ENCODE measurements around the gene CTSS. TPM values are rescaled to one million over a fixed set of nuclear protein-coding genes. Genes with fewer than 3 reads are reported as not detected.

The CTSS gene
- not detected in 2 replicates for total RNA-seq (2021)
- long read RNA-seq = 0 reads

DNA sequence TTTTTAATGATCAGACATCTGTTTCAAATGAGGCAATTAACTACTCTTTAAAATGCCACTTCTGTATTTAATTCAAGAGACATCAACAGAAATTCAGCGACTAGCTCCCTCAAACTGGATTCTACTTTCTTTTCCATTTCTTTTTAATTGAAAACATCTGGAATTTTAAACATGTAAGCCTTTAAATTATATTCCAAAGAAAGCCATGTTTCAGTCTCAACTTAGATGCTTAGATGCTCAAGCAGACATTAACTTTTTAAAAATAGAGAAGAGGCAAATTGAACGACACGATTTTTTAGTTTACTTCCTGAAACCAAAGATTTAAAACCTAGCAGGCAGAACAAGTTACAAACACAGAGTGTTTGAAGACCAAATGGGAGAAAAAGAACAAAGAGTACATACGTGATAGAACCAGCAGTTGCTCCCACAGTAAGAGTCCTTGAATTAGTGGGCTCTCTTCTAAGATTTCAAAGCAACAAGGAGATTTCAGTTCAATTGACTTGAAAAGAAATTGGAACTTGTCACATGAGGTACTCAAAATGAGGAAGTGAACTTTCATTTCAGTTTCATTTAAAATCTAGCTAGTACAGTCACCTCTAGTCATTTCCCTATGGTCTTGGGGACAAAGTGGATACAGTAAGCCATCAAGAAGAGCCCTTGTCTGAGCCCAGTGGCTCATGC is at the start of gene CTSS:
CTSS (minus strand) TSS at position 483 of the 681 bp plus-strand sequence. CDS start 1,015 bp downstream, outside the sequence.
- H3K4me1 ChIP-seq (ENCODE audit: insufficient read depth, low read length) = no peaks in the 10 kb centered on the region
- Mint-ChIP-seq H3K27ac (no peak within 1 kb of the TSS), H3K9me3 (peaks cover 4% of the 10 kb centered on the region in 2 experiments; a peak in 4 of 5 replicates), H3K4me3 (no peak within 1 kb of the TSS), H3K27me3 (ENCODE audit: low read depth) (peaks cover under 1% of the 10 kb centered on the region; the same call in 1 of the 2 replicates), H3K4me1 (no peaks in the 10 kb centered on the region), H3K36me3 (ENCODE audit: insufficient read depth in 1 of 3, low read depth in 3 of 3) (peaks cover 0 to 3% (median 2%) of the 10 kb centered on the region in 3 experiments; a peak in 5 of 7 replicates)
- H2BK5ac ChIP-seq (ENCODE audit: insufficient read length, low read length) = no peak within 1 kb of the TSS
- H3T11ph ChIP-seq (ENCODE audit: low read length) = no peak within 1 kb of the TSS
- H4K8ac ChIP-seq (replicated peaks; ENCODE audit: insufficient read length, low read depth, low read length) = no peak within 1 kb of the TSS
- no CpG with 5 or more reads among the region's 4 CpGs for WGBS (ENCODE audit: extremely low coverage, insufficient read length, low lambda C conversion rate)
- no peak within 1 kb of the TSS for H2AFZ ChIP-seq (ENCODE audit: low read length)
- H3K79me1 ChIP-seq (ENCODE audit: insufficient read depth, low read depth, low read length, poor library complexity, severe bottlenecking) = no peaks in the 10 kb centered on the region
- no peak within 1 kb of the TSS for H3K4ac ChIP-seq (ENCODE audit: low read depth, low read length)
- H4K91ac ChIP-seq (ENCODE audit: insufficient read length, low read depth, low read length) = no peak within 1 kb of the TSS
- no peaks in the 10 kb centered on the region for H3K9me3 ChIP-seq (ENCODE audit: control insufficient read depth, low read depth, low read length)
- H3K79me2 ChIP-seq (ENCODE audit: insufficient read depth, low read length) = no peaks in the 10 kb centered on the region
- no peak within 1 kb of the TSS for H3K23ac ChIP-seq (ENCODE audit: insufficient read length, low read depth, low read length)
- no peak for DNase-seq
- no peak within 1 kb of the TSS for H3K4me2 ChIP-seq (ENCODE audit: insufficient read depth, insufficient read length, low read length)
- no peak within 1 kb of the TSS for H4K5ac ChIP-seq (ENCODE audit: insufficient read length, low read depth, low read length)
- no peak within 1 kb of the TSS for H3K9ac ChIP-seq (ENCODE audit: extremely low read depth, insufficient read length, low read length)
- H3K27ac ChIP-seq (ENCODE audit: insufficient read length, low read depth, low read length) = no peak within 1 kb of the TSS
- no peak within 1 kb of the TSS for H2BK15ac ChIP-seq (ENCODE audit: low read depth, low read length)
- H2BK120ac ChIP-seq (ENCODE audit: low read depth, low read length, poor library complexity, severe bottlenecking) = no peak within 1 kb of the TSS
- H3K18ac ChIP-seq (ENCODE audit: insufficient read length, low read depth, low read length) = no peak within 1 kb of the TSS
- H4K20me1 ChIP-seq (ENCODE audit: control insufficient read depth, insufficient read depth, insufficient read length) = no peaks in the 10 kb centered on the region
- no peaks in the 10 kb centered on the region for H3K23me2 ChIP-seq (ENCODE audit: insufficient read length, low read depth, low read length, poor library complexity, severe bottlenecking)
- no peak within 1 kb of the TSS for H2BK20ac ChIP-seq (ENCODE audit: low read depth, low read length, poor library complexity, severe bottlenecking)
- TF ChIP-seq, protein P1, sequence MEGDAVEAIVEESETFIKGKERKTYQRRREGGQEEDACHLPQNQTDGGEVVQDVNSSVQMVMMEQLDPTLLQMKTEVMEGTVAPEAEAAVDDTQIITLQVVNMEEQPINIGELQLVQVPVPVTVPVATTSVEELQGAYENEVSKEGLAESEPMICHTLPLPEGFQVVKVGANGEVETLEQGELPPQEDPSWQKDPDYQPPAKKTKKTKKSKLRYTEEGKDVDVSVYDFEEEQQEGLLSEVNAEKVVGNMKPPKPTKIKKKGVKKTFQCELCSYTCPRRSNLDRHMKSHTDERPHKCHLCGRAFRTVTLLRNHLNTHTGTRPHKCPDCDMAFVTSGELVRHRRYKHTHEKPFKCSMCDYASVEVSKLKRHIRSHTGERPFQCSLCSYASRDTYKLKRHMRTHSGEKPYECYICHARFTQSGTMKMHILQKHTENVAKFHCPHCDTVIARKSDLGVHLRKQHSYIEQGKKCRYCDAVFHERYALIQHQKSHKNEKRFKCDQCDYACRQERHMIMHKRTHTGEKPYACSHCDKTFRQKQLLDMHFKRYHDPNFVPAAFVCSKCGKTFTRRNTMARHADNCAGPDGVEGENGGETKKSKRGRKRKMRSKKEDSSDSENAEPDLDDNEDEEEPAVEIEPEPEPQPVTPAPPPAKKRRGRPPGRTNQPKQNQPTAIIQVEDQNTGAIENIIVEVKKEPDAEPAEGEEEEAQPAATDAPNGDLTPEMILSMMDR (conservative IDR thresholded peaks at IDR 0.05) = no peak
- no peak within 1 kb of the TSS for H3K56ac ChIP-seq (ENCODE audit: insufficient read length, low read depth, low read length)
- H2AK5ac ChIP-seq (ENCODE audit: insufficient read length, low read length) = no peak within 1 kb of the TSS
- H2BK12ac ChIP-seq (ENCODE audit: insufficient read length, low read depth, low read length) = no peak within 1 kb of the TSS
- no peaks in the 10 kb centered on the region for H3K27me3 ChIP-seq (ENCODE audit: insufficient read depth, low read length)
- H3K14ac ChIP-seq (ENCODE audit: insufficient read depth, low read length) = no peak within 1 kb of the TSS
